K562 (cell line): ENCODE data around the gene ERAP2. TPM values are rescaled to one million over a fixed set of nuclear protein-coding genes. Genes with fewer than 3 reads are reported as not detected.

Source experiments
- ATAC-seq: fragments of 200-7000 bp; cut with Tn5 transposase; 3 replicates; pipeline ENCODE4 v1.9.1; 2020; ENCODE audit warnings: moderate library complexity
- BruUV-seq: library from RNA; stranded (reverse); fragments of 400-500 nt; replicated peaks from 2 replicates; lab custom pipeline; 2021; lab: Mats Ljungman, UMichigan
- CTCF ChIA-PET: fragments of 300-600 bp; formaldehyde crosslinking; extraction: SDS; loops from one replicate; lab custom pipeline; 2021; ENCODE audit warnings: low intra/inter-chr PET ratio; lab: Yijun Ruan, JAX
- POLR2A ChIA-PET: fragments of 300-600, 350-650 bp; sonication (Branson Sonifier 250); formaldehyde crosslinking; extraction: SDS; loops from one replicate; lab custom pipeline; 2021; ENCODE audit warnings: antibody characterized with exemption, inconsistent platforms; lab: Yijun Ruan, JAX
- DNase-seq, 4 experiments: peaks; one replicate each; pipeline versions ENCODE4 v3.0.0 to v3.0.0-alpha.2; 2011 to 2018; ENCODE audit warnings: low spot score in 3 of 4, mixed read lengths in 3 of 4; ENCODE audit errors: extremely low read depth in 1 of 4
- FAIRE-seq: peaks from 2 replicates; lab custom pipeline; 2011; peaks lifted over from hg19 to GRCh38; lab: Jason Lieb, UNC
- H2AFZ ChIP-seq: 2 replicates; pipeline ENCODE4 v1.6.0; 2011; ENCODE audit warnings: low read depth, low read length, control low read depth, inconsistent platforms
- H3K27ac ChIP-seq: fragments of 200-600 bp; 3 replicates; pipeline ENCODE4 v1.8.0; 2011; ENCODE audit warnings: low read depth, mild to moderate bottlenecking, control low read depth, inconsistent platforms, low read length, moderate library complexity, mixed read lengths; ENCODE audit errors: extremely low read depth
- H3K27me3 ChIP-seq, 2 experiments: fragments of 300-600 bp in 1 of 2; 2 replicates in 1 of 2; 3 replicates in 1 of 2; pipeline versions ENCODE4 v1.6.0 to v1.8.0; 2011; ENCODE audit warnings: inconsistent platforms in 2 of 2, low read length in 2 of 2, mild to moderate bottlenecking in 1 of 2, mixed read lengths in 1 of 2, moderate library complexity in 1 of 2; ENCODE audit not compliant: control insufficient read depth in 2 of 2, insufficient read depth in 2 of 2
- H3K36me3 ChIP-seq: fragments of 300-600 bp; 3 replicates; pipeline ENCODE4 v1.8.0; 2011; ENCODE audit warnings: mild to moderate bottlenecking, low read length, inconsistent platforms; ENCODE audit not compliant: control insufficient read depth, insufficient read depth
- H3K4me1 ChIP-seq, 2 experiments: fragments of 200-600 bp in 1 of 2; replicated peaks in 1 of 2; 2 replicates in 1 of 2; 3 replicates in 1 of 2; pipeline versions ENCODE4 v1.5.1 to v1.8.0; 2011; ENCODE audit warnings: inconsistent platforms in 2 of 2, low read length in 2 of 2, mild to moderate bottlenecking in 1 of 2, mixed read lengths in 1 of 2, moderate library complexity in 1 of 2; ENCODE audit not compliant: control insufficient read depth in 2 of 2, insufficient read depth in 2 of 2
- H3K4me2 ChIP-seq: 2 replicates; pipeline ENCODE4 v1.6.1; 2011; ENCODE audit warnings: low read length, control low read depth, inconsistent platforms, mixed read lengths; ENCODE audit not compliant: insufficient read depth
- H3K4me3 ChIP-seq: fragments of 200-600 bp; sonication (generic), shearing (Covaris generic); 2 replicates; pipeline ENCODE4 v1.5.1; 2016; ENCODE audit warnings: control low read depth, inconsistent platforms
- H3K79me2 ChIP-seq: fragments of 200-600 bp; 3 replicates; pipeline ENCODE4 v1.8.0; 2011; ENCODE audit warnings: low read length, inconsistent platforms; ENCODE audit not compliant: control insufficient read depth, insufficient read depth
- H3K9ac ChIP-seq, 2 experiments: 2 replicates each; pipeline versions ENCODE4 v1.6.0 to v1.6.1; 2011; ENCODE audit warnings: low read depth in 2 of 2, low read length in 2 of 2, control low read depth in 1 of 2, inconsistent platforms in 1 of 2, mild to moderate bottlenecking in 1 of 2, mixed read lengths in 1 of 2; ENCODE audit not compliant: insufficient read depth in 1 of 2
- H3K9me1 ChIP-seq: one replicate; pipeline ENCODE4 v1.6.0; 2011; ENCODE audit warnings: inconsistent platforms, mild to moderate bottlenecking, low read length, moderate library complexity; ENCODE audit not compliant: control insufficient read depth, insufficient read depth
- H3K9me3 ChIP-seq: replicated peaks from 2 replicates; pipeline ENCODE4 v1.5.1; 2011; ENCODE audit warnings: low read depth, low read length, inconsistent platforms; ENCODE audit not compliant: control insufficient read depth, insufficient read depth
- H4K20me1 ChIP-seq: replicated peaks from 2 replicates; pipeline ENCODE4 v1.6.1; 2011; ENCODE audit warnings: low read length, inconsistent platforms, mixed read lengths; ENCODE audit not compliant: control insufficient read depth, insufficient read depth
- CBX2 ChIP-seq: fragments of 200-600 bp; sonication (generic); IDR thresholded peaks from one replicate; pipeline ENCODE4 v1.6.1; 2012; ENCODE audit warnings: mild to moderate bottlenecking, low read length, inconsistent platforms; ENCODE audit not compliant: insufficient read depth, poor library complexity, severe bottlenecking
- CBX3 ChIP-seq, 2 experiments: IDR thresholded peaks; 1 replicate in 1 of 2; 2 replicates in 1 of 2; pipeline ENCODE4 v1.6.1; 2012; ENCODE audit warnings: inconsistent platforms in 2 of 2, low read length in 2 of 2, borderline replicate concordance in 1 of 2, control low read depth in 1 of 2
- KDM4B ChIP-seq, 2 experiments: fragments of 450-650 bp in 1 of 2; sonication (generic) in 1 of 2; IDR thresholded peaks; 2 replicates each; pipeline ENCODE4 v1.6.1; 2016 to 2017; ENCODE audit warnings: borderline replicate concordance in 2 of 2, antibody characterized with exemption in 1 of 2, low read depth in 1 of 2, mild to moderate bottlenecking in 1 of 2
- PTRF ChIP-seq: fragments of 450-650 bp; IDR thresholded peaks from 2 replicates; pipeline ENCODE4 v1.6.1; 2016; ENCODE audit warnings: mild to moderate bottlenecking, missing genetic modification characterization, missing compliant biosample characterization
- SMC3 ChIP-seq: conservative IDR thresholded peaks from 2 replicates; pipeline ENCODE4 v1.6.1; 2011; ENCODE audit warnings: low read depth, low read length, improper control_type of control experiment; ENCODE audit not compliant: insufficient read depth
- TARDBP ChIP-seq: fragments of 450-650 bp; IDR thresholded peaks from 2 replicates; pipeline ENCODE4 v1.6.1; 2016
- ZNF12 ChIP-seq: sonication (generic); formaldehyde crosslinking; IDR thresholded peaks from 2 replicates; pipeline ENCODE4 v1.4.0; 2020; ENCODE audit warnings: mild to moderate bottlenecking, missing genetic modification reagents
- WGBS: fragments of 100-300 bp; shearing (Covaris generic); methylation state at CpG from one replicate; pipeline ENCODE4 v1.1.6; 2016; ENCODE audit warnings: low coverage, mixed read lengths; ENCODE audit not compliant: insufficient coverage; ENCODE audit errors: missing lambda C conversion rate; 5-methylcytosine and 5-hydroxymethylcytosine counted together
- in situ Hi-C: fragments of 300-500 bp; cut with MboI; formaldehyde crosslinking; loops from 4 replicates; pipeline ENCODE4 v1.15.0; 2018; ENCODE audit warnings: inconsistent platforms, mixed read lengths
- intact Hi-C: fragments of 100-400 bp; cut with micrococcal nuclease; formaldehyde crosslinking; loops from 2 replicates; pipeline ENCODE4 v1.14.2; 2022
- polyA plus RNA-seq, 8 experiments: library from polyadenylated mRNA; depleted of rRNA in 4 of 8; stranded (reverse) in 5 of 8; unstranded in 3 of 8; fragments of >200 nt; fragmentation: Nextera tagmentation in 2 of 8; fragmentation: Illumina TruSeq in 1 of 8; extraction: Ambion mirVana in 2 of 8; extraction: Trizol in 1 of 8; gene quantifications; 2 replicates each; pipeline versions ENCODE4 v1.2.1 to v1.2.3, GENCODE V29; 2011 to 2014; ENCODE audit warnings: inconsistent platforms in 1 of 8, missing spikeins in 1 of 8
- total RNA-seq, 7 experiments: library from RNA; depleted of rRNA in 6 of 7; stranded (reverse); fragments of >200 nt in 6 of 7; fragmentation: Illumina TruSeq in 2 of 7; extraction: Trizol in 2 of 7; gene quantifications; 2 replicates each; pipeline versions ENCODE4 v1.2.1 to v1.2.3, GENCODE V29; 2011 to 2021; ENCODE audit warnings: low replicate concordance in 1 of 7
- TF ChIP-seq, protein P1 (sequence below): fragments of 200-800 bp; sonication (Bioruptor generic); IDR thresholded peaks from 2 replicates; pipeline ENCODE4 v1.6.1; 2017; ENCODE audit warnings: missing genetic modification characterization, missing compliant biosample characterization
- TF ChIP-seq, protein P2 (sequence below): fragments of 450-650 bp; formaldehyde crosslinking; IDR thresholded peaks from 2 replicates; pipeline ENCODE4 v1.4.0; 2020; ENCODE audit warnings: mild to moderate bottlenecking, moderate library complexity

ERAP2 gene
- total and polyA plus RNA-seq, 9 of the 15 experiments (the other 6 are each of a cell fraction or from before 2014, with no cell fraction given): 0.93 to 4.0 (median 2.1) TPM

DNA sequence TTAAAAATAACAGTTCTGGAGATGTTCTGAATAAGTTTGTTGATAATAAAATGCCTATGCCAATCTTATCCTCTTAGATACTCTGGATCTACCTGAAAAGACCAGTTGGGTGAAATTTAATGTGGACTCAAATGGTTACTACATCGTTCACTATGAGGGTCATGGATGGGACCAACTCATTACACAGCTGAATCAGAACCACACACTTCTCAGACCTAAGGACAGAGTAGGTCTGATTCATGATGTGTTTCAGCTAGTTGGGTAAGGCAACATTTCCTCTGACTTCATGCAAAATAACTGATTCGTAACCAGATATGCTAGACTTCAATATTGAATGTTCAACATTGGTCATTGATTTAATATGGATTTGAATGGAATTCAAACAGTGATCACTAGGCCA is 27.0 kb downstream of the ERAP2 start:
- FAIRE-seq (no peak), DNase-seq (no peak), ATAC-seq (no peak)
- TF ChIP-seq KDM4B (IDR thresholded peaks at IDR 0.05; ENCODE audit: borderline replicate concordance in 2 of 2, low read depth in 1 of 2) (no peak), TARDBP (no peak), CBX3 (IDR thresholded peaks at IDR 0.05; ENCODE audit: borderline replicate concordance in 1 of 2, low read length in 2 of 2) (no peak), PTRF (tag) (no peak), ZNF12 (CRISPR knock-in tag) (no peak), SMC3 (no peak), CBX2 (no peak)
- TF ChIP-seq, protein P1, sequence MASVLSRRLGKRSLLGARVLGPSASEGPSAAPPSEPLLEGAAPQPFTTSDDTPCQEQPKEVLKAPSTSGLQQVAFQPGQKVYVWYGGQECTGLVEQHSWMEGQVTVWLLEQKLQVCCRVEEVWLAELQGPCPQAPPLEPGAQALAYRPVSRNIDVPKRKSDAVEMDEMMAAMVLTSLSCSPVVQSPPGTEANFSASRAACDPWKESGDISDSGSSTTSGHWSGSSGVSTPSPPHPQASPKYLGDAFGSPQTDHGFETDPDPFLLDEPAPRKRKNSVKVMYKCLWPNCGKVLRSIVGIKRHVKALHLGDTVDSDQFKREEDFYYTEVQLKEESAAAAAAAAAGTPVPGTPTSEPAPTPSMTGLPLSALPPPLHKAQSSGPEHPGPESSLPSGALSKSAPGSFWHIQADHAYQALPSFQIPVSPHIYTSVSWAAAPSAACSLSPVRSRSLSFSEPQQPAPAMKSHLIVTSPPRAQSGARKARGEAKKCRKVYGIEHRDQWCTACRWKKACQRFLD (CRISPR knock-in tag): no peak
- TF ChIP-seq, protein P2, sequence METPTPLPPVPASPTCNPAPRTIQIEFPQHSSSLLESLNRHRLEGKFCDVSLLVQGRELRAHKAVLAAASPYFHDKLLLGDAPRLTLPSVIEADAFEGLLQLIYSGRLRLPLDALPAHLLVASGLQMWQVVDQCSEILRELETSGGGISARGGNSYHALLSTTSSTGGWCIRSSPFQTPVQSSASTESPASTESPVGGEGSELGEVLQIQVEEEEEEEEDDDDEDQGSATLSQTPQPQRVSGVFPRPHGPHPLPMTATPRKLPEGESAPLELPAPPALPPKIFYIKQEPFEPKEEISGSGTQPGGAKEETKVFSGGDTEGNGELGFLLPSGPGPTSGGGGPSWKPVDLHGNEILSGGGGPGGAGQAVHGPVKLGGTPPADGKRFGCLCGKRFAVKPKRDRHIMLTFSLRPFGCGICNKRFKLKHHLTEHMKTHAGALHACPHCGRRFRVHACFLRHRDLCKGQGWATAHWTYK (CRISPR knock-in tag): no peak
- no TSS peak for BruUV-seq
- H3K27me3 ChIP-seq: no peaks in the 10 kb centered on the region
- no peak overlapping the region for H3K27ac ChIP-seq
- no peaks in the 10 kb centered on the region for H3K4me1 ChIP-seq
- no peaks in the 10 kb centered on the region for H4K20me1 ChIP-seq
- ChIA-PET POLR2A (no interaction called here), CTCF (no interaction called here)
- WGBS: 51% methylated on average over 2 of the region's 2 CpGs
- in situ Hi-C loops (no loop called here), intact Hi-C loops (no loop called here)
- no peaks in the 10 kb centered on the region for H3K79me2 ChIP-seq
- H3K9me3 ChIP-seq: no peaks in the 10 kb centered on the region
- no peak overlapping the region for H2AFZ ChIP-seq
- no peaks in the 10 kb centered on the region for H3K9me1 ChIP-seq
- no peaks in the 10 kb centered on the region for H3K36me3 ChIP-seq
- H3K4me3 ChIP-seq: no peak overlapping the region
- no peak overlapping the region for H3K4me2 ChIP-seq
- no peak overlapping the region for H3K9ac ChIP-seq
